Tibial nerve (tissue), 3 donors: ENCODE results near the gene SHLD1.

ENCODE experiments used
- CTCF ChIP-seq, 5 experiments: fragments of 200-600 bp in 3 of 5; fragments of 450-650 bp in 2 of 5; sonication (generic) in 3 of 5; IDR thresholded peaks; one replicate each; pipeline ENCODE4 v1.5.1; 2016 to 2019; ENCODE audit warnings: antibody characterized with exemption in 5 of 5, mild to moderate bottlenecking in 3 of 5, moderate library complexity in 2 of 5
- POLR2A ChIP-seq, 2 donors: fragments of 450-650 bp; IDR thresholded peaks; one replicate each; pipeline ENCODE4 v1.6.1; 2017; ENCODE audit warnings: antibody characterized with exemption in 2 of 2, mild to moderate bottlenecking in 2 of 2, moderate library complexity in 2 of 2

- TF ChIP-seq CTCF (IDR thresholded peaks at IDR 0.05): no peak
- no peak for TF ChIP-seq POLR2A (IDR thresholded peaks at IDR 0.05)
These were observed 31.2 kb upstream of the SHLD1 start for GRCh38 chr20:5718896-5719595.
